Dermis lymphatic vessel endothelial cell (primary cell): ENCODE results near the gene DTNBP1. TPM values are rescaled to one million over a fixed set of nuclear protein-coding genes. Genes with fewer than 3 reads are reported as not detected.

Source experiments
- total RNA-seq: library from RNA; depleted of rRNA; stranded (reverse); fragments of >200 nt; gene quantifications from 2 replicates; pipeline ENCODE4 v1.2.1, GENCODE V29; 2014

DTNBP1 gene
- 7.8 and 10.8 TPM in 2 replicates for total RNA-seq

GRCh38 chr6:15662326-15663129, at the start of gene DTNBP1:
DTNBP1 (minus strand) TSS chr6:15663028; CDS start chr6:15662869, 159 bp downstream.

